ENCODE measurements around the gene KATNB1. TPM values are rescaled to one million over a fixed set of nuclear protein-coding genes. Genes with fewer than 3 reads are reported as not detected.

KATNB1 gene
- total and polyA plus RNA-seq, 2 of the 8 experiments (the other 6 are each of a cell fraction or from before 2014, with no cell fraction given) = 50.2 to 60.4 TPM

DNA sequence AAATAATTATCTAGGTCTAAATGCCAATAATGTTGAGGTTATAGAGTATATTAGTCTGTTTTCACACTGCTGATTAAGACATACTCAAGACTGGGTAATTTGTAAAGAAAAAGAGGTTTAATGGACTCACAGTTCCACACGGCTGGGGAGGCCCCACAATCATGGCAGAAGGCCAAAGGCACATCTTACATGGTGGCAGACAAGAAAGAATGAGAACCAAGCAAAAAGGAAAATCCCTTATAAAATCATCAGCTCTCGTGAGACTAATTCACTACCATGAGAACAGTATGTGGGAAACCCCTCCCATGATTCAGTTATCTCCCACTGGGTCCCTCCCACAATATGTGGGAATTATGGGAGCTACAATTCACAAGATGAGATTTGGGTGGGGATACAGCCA, 2.9 kb upstream of the KATNB1 start:
- Histone ChIP-seq H3K56ac (replicated peaks; ENCODE audit: insufficient read length, low read depth, low read length) (no peak overlapping the region), H3K4ac (replicated peaks; ENCODE audit: insufficient read length, low read depth, low read length) (no peak overlapping the region), H2AK5ac (ENCODE audit: low read depth, low read length) (no peak overlapping the region), H2AFZ (ENCODE audit: low read length) (no peak overlapping the region), H2BK12ac (ENCODE audit: low read depth, low read length) (no peak overlapping the region), H3K79me1 (ENCODE audit: low read depth, low read length) (no peaks in the 10 kb centered on the region), H2BK20ac (ENCODE audit: low read length) (no peak overlapping the region), H3K9ac (replicated peaks in 1 of 4; ENCODE audit: extremely low read depth in 1 of 4, low read depth in 3 of 4, low read length in 3 of 4) (no peak overlapping the region), H3K4me2 (ENCODE audit: insufficient read depth in 1 of 2, low read depth in 2 of 2, low read length in 2 of 2) (no peak overlapping the region), H3K4me1 (replicated peaks in 1 of 4; ENCODE audit: control insufficient read depth in 3 of 4, insufficient read depth in 4 of 4, low read length in 3 of 4) (peaks cover 0 to 15% (median 4%) of the 10 kb centered on the region in 4 experiments; a peak in 6 of 7 replicates), H3K14ac (ENCODE audit: insufficient read length) (no peak overlapping the region), H3K27ac (ENCODE audit: low read depth, low read length) (no peak overlapping the region), H3K9me3 (ENCODE audit: insufficient read depth in 2 of 2, low read depth in 1 of 2, low read length in 1 of 2) (no peaks in the 10 kb centered on the region; a peak in 1 of 4 replicates), H2BK15ac (ENCODE audit: low read length) (no peak overlapping the region), H4K8ac (ENCODE audit: extremely low read depth, insufficient read depth, low read length) (no peak overlapping the region), H3K4me3 (ENCODE audit: extremely low read depth in 1 of 4, insufficient read depth in 2 of 4, low read depth in 3 of 4, low read length in 4 of 4) (no peak overlapping the region), H4K91ac (replicated peaks; ENCODE audit: insufficient read length, low read length) (no peak overlapping the region), H3K23ac (ENCODE audit: insufficient read length) (no peak overlapping the region), H2BK5ac (ENCODE audit: low read depth, low read length) (no peak overlapping the region), H4K20me1 (replicated peaks in 1 of 2; ENCODE audit: control insufficient read depth in 1 of 2, insufficient read depth in 2 of 2, low read length in 2 of 2) (peaks cover 0 to 3% of the 10 kb centered on the region in 2 experiments), H3K36me3 (ENCODE audit: control insufficient read depth in 2 of 4, insufficient read depth in 4 of 4, low read length in 3 of 4) (peaks cover 0 to 5% (median 0%) of the 10 kb centered on the region in 4 experiments; a peak in 1 of 8 replicates), H3K79me2 (ENCODE audit: control insufficient read depth in 1 of 2, insufficient read depth in 2 of 2, low read length in 2 of 2) (no peaks in the 10 kb centered on the region; a peak in 1 of 4 replicates), H3K23me2 (ENCODE audit: low read depth, low read length) (peaks cover 30% of the 10 kb centered on the region; the same call in 1 of the 2 replicates), H3K18ac (ENCODE audit: extremely low read depth, low read length) (no peak overlapping the region), H3K27me3 (replicated peaks in 1 of 4; ENCODE audit: control insufficient read depth in 3 of 4, extremely low read depth in 1 of 4, insufficient read depth in 3 of 4, low read length in 3 of 4) (no peaks in the 10 kb centered on the region; a peak in 1 of 7 replicates), H2BK120ac (replicated peaks; ENCODE audit: low read depth, low read length) (no peak overlapping the region), H4K5ac (ENCODE audit: insufficient read length, low read depth, low read length) (no peak overlapping the region)
- DNase-seq (ENCODE audit: low read depth in 1 of 2, low spot score in 2 of 2) = no peak
- POLR2A ChIA-PET (ENCODE audit: partially characterized antibody) = no interaction called here
- no peak for FAIRE-seq
- 88% methylated on average over 2 of the region's 2 CpGs; no CpG with 5 or more reads in 1 of the 2 experiments for WGBS, 2 experiments (ENCODE audit: extremely low coverage in 1 of 2, insufficient coverage in 1 of 2, insufficient read length in 1 of 2, insufficient replicate concordance in 2 of 2, low coverage in 1 of 2, low lambda C conversion rate in 2 of 2, missing lambda C conversion rate in 1 of 2)
- CTCF ChIA-PET (ENCODE audit: partially characterized antibody) = interaction anchor here (1.3 to 2.4 kb wide), 2 partner anchors 24 to 175 kb away, joined by 5 to 8 read pairs; no protein-coding TSS in a partner anchor

All from H1 (cell line).